ENCODE results near the gene IFFO2.
"Not testable (repeated sequence)": the region's sequence is repeated elsewhere in the genome, so short reads cannot be mapped to it uniquely, and the experiment has no call there.

Gene IFFO2

DNA sequence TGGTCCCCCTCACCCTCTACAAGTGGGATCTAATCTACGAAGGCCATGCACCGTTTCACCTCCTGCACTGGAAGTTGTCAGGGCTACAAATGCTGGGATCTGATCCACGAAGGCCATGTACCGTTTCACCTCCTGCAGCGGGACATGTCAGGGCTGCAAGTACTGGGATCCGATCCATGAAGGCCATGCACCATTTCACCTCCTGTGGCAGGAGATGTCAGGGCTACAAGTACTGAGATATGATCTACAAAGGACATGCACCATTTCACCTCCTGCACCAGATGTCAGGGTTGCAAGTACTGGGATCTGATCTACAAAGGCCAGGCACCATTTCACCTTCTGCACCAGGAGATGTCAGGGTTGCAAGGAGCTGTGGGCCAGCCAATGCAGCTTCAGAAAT lies 61.2 kb downstream of the IFFO2 start:
- no peak for DNase-seq (ENCODE audit: low read depth in 2 of 2)

DNA sequence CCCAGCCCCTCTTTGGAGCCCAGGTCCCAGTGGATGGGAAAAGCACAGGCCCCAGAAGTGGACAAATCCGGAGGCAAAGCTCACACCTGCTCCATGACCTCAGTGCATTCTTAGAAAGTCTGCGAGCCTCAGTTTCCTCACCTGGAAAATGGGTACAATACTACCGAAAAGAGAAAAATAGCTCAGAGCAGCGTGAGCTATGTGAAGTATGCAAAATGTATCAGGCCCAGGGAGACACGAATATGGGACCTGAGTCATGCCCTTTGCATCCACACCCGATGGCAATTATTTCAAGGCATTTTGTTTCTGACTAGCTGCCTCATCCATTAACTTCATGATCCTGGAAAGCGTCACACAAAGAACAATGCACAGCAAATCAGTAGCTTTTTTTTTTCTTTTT lies 63.4 kb downstream of the IFFO2 start:
- DNase-seq (ENCODE audit: low read depth in 2 of 2) = no peak

DNA sequence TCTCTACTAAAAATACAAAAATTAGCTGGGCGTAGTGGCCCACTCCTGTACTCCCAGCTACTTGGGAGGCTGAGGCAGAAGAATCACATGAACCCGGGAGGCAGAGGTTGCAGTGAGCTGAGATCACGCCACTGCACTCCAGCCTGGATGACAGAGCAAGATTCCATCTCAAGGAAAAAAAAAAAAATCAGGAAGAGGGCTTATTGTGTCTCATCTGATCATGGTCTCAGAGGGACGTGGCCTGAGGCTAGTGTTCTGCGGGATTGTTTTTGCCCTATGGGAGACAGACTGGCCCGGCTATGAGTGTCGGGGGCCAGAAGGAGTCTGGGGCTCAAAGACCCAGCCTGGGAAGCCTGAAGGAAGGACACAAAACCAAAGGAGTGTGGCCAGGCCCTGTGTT lies 64.6 kb downstream of the IFFO2 start:
- DNase-seq (ENCODE audit: low read depth in 2 of 2) = not testable (repeated sequence)

DNA sequence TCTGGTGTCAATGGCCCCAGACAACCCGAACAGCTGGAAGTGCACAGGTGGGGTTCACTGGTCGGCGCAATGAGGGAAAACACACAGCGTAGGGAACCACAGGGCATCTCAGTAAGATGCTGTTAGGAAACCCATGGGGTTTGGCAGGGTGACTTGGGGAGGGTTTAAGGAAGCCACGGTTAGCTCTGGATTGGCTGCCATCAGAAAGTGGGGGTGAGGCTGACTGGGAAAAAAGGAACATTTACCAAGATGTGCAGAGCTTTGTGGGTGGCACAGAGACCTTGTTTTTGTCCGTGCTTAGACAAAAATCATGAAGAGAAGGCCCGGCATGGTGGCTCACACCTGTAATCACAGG lies 65.1 kb downstream of the IFFO2 start:
- DNase-seq (ENCODE audit: low read depth in 2 of 2) = no peak

DNA sequence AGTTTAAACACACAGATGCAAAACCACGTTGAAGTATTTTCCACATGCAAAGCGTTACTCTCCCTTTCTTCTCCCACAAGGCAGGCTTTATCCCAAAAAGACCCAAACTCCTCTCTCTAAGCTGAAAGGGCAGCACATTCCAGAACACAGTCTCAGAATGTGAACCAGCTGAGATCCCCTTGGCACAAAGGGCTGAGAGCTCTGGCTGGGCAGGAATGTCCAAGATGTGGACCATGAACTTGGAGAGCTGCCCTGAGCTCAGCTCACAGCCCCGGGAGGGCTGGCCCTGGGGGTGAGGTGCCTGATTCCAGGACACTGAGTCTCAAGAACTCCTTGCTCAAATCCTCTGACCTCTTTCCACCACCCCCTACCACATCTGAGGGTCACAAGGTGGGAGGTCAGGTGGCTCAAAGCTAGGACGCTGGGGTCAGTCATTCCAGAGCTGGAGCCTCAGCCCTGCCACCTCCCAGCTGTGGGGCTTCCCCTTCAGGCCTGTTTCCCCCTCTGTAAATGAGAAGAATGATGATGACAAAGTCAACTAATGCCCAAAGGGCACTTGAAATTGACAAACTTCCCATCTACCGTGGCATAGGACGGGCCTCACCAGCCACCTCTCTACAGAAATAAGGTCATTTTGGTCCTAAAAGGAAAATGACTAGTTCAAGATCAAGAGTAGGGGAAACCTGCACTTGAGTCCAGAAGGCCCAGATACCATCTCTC lies 65.6 kb downstream of the IFFO2 start:
- no peak for DNase-seq (ENCODE audit: low read depth in 2 of 2)

DNA sequence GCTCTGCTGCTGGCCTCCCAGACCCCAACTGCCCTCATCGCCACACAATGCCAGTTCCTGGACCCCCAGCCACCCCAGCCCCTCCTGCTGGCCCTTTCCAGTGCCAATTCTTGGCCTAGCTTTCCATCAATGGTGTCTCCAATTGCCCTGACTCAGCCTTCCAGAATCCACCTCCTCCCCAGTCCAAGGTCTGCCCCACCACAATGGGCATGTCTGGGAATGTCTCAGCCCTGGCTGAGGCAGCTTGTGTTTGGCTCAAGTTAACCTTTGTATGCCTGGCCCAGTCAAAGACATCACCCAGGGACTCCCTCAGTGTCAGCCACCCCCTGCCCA lies 70.5 kb downstream of the IFFO2 start:
- DNase-seq (ENCODE audit: low read depth in 2 of 2) = no peak

DNA sequence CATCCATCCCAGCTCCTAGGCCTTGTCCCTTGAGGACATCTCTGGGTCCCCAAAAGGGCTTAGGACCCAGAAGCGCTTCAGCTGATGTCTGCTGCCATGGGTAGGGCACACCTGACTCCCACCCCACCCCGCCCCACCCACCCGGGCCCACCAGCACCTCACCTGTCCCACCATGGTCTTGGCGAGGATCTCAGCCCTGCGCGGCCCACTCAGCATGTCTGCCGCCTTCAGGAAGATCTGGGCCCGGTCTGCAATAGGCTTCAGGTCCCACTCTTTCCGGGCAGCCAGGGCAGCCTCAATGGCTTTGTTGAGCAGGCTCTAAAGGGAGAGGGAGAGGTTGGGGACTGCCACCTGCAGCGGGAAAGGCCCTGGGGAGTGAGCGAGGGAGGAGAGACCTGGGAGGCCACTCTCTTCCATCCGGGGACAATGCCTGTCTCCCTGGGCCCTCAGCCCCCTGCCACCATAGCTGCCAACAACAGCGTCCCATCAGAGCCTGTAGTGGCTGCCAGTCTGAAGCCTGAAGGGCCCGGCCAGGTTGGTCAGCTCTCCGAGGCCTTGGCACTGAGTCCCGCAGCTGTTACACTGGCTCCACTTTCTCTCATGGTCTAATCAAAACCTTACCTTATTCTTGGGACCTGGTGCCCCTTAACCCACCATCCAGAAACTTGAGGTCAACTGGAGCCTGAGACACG lies 71.0 kb downstream of the IFFO2 start:
- no peak for DNase-seq (ENCODE audit: low read depth in 2 of 2)

DNA sequence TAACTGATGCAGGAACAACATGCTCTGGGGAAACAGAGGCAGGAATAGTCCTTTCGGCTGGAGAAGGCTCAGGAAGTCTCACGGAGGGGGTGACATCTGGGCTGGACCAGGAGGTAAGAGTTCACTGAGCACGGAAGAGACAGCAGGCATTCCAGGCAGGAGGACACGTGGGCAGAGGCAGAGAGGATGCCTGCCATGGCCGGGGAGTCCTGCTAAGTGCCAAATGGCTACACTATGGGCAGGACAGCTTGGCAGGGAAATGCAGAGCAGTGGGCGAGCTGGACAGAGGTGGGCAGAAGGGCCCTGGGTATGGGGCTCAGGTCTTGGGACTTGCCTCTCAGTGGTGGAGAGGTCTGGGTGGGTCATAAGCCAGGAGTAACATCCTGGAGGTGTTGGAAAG lies 71.7 kb downstream of the IFFO2 start:
- DNase-seq (ENCODE audit: low read depth in 2 of 2) = no peak

GRCh38 chr1:18884419-18884717 lies 72.1 kb downstream of the IFFO2 start:
- DNase-seq (ENCODE audit: low read depth in 2 of 2) = no peak

DNA sequence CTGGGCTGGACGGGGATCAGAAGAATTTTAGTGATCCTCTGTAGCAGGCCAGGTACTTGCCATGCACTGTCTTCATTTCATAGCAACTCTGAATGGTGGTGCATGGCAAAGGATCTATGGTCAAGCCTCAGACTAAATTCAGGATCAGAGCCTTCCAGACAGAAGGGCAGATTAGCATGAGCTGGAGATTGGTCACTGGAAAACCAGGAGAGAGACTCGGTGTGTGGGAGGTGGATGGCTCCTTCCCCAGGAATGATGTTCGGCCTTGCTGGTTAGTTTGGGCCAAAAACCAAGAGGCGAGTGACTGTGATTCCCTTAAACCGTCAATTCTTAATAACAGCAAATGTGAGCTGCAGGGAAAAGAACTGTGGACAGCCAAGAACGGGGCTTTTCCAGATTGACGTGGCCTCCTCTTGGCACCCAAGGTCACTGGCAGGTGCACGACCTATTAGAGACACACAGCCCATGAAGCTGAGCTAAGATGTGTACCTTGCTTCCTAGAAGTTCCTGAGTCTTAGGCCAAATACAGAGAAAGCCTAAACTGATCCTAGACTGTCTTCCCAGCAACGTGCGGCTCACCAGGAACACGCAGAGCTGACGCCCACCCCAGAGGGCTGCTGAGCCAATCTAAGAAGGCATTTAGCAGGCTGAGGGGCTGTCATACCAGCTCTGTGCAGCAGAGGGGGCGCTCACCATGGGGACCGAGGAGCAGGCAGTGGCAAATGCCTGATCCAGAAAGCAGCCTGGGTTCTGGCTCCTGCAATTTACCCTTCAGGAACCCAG lies 72.6 kb downstream of the IFFO2 start:
- DNase-seq (ENCODE audit: low read depth in 2 of 2) = peak; percentile 42 to 46

GRCh38 chr1:18883079-18883478 lies 73.4 kb downstream of the IFFO2 start:
- no peak for DNase-seq (ENCODE audit: low read depth in 2 of 2)

- DNase-seq (ENCODE audit: low read depth in 2 of 2) = no peak
Observed at GRCh38 chr1:18882486-18882885, 74.0 kb downstream of the IFFO2 start.

DNA sequence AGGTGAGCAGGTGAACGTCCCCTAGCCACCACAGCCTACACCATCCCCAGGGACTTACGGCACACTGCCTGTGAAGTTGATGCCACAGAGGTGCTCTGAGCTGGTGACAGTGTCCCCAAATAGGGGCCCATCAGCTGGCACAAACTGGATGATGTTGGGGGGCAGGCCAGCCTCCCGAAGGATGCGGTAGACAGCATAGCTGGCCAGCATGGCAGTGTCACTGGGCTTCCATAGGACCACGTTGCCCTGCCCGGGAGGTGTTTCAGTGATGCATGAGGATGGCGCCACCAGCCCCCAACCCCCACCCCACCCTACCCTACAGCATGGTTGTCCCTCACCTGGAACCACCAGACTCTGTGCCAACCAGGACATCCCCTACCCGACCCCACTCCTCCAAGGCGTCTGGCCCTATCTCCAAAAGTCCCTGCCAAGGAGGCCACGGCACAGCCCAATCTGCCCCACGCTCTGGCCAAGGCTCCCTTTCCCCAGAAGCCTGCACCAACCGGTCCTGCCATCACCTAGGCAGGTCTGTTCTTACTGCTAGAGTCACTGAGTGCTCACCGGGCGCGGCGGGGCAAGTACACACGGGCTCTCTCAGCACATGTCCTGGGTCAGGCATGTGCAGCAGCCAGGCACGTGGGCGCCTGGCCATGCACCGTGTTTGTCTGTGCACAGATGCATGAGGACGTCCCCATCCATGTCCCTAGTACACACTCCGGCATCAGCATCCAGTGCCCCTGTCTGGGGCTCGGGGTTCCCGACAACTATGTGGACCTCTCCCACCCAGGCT lies 74.6 kb downstream of the IFFO2 start:
- no peak for DNase-seq (ENCODE audit: low read depth in 2 of 2)

DNA sequence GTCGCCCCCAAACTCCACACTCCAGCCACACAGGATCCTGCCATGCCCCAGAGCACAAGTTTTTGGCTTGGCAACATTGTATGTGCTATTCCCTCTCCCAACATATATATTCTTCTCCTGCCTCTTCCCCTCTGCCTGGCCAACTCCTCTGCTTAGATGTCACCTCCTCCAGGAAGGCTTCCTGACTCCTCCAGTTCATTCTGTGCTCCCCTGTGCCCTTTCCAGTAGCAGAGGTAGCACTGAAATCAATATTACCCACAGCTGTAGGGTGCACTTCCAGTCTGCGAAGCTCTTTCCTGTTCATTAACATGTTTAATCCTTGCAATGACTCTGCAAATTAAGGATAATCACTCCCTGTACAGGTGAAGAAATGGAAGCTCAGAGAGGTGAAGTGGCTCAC lies 75.3 kb downstream of the IFFO2 start:
- no peak for DNase-seq (ENCODE audit: low read depth in 2 of 2)

- no peak for DNase-seq (ENCODE audit: low read depth in 2 of 2)
Observed at GRCh38 chr1:18880585-18880984, 75.9 kb downstream of the IFFO2 start.

DNA sequence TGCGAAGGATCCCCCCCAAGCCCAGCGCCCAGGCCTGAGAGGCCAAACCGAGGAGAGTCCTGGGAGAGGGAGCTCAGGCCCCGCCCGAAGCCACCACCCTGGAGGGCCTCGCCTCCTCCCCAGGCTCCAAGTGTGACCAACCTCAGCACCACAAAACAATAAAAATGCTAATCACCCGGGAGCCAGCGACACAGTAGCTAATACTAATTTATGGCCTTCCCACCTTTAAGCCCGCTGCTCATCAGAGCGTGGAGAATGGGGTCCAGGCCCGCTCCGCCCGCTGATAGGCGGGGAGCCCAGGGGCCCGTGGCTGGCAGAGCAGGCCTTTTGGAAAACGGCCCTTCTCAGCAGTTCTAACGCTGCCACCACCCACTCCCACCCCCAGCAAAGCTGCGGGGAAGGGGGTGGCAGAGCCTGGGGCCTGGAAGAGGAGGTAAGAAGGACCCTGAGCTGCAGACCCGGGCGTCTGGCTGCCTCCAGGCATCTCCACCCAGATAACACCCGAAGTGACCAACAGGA lies 76.6 kb downstream of the IFFO2 start:
- no peak for DNase-seq (ENCODE audit: low read depth in 2 of 2)

DNA sequence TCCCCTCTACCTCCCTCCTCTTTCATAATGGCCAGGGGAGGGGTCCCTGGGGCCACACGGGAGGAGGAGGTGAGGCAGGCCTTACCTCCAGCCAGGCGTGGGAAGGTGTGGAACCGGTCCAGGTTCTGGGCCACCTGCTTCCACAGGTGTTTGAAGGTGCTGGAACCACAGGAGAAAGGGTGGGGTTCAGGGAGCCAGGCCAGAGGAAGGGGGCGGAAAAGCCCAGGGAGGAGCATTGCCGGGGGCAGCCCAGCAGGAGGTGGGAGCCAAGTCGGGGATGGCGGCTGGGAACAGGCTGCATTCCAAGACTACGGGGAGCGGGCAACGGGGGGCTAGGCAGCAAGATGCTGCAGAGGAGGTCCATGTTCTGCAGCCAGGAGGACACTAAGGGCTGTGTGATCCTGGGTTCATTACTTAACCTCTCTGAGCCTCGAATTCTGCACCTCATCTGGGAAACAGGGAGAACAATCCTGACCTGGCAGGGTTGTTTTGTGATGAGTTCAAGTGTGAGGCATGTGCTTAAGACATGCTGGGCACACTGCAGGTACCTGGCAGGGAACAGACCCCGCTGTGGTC lies 77.2 kb downstream of the IFFO2 start:
- DNase-seq (ENCODE audit: low read depth in 2 of 2) = no peak

DNA sequence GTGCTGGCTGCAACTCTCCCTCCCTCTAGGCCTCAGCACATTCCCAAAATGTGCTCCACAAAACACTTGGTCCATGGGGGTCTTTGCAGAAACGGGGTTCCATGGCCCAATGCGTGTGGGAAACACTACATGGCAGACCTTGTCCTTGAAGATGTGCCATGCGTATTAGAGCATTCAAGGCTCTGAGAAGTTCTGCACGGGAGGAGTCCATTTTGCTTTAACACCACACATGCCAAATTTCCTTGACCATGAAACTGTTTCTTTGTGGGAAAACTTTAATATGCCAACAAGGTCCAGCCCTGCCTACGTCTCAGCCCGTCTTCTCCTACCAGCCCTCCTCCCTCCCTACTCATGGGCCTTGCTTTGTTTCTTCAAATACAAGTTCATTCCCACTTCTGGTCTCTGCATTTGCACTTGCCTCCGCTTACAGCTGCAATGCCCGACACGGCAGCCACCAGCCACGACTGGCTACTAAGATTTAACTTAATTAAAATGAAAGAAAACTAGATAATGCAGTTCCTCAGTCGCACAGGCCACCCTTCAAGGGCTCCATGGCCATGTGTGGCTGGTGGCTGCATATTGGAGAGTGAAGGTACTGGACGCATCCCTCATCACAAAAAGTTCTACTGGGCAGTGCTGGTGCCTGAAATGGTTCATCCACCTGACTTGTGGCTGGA lies 77.8 kb downstream of the IFFO2 start:
- DNase-seq (ENCODE audit: low read depth in 2 of 2) = no peak

- no peak for DNase-seq (ENCODE audit: low read depth in 2 of 2)
Observed at GRCh38 chr1:18877282-18877681, 79.2 kb downstream of the IFFO2 start.

DNA sequence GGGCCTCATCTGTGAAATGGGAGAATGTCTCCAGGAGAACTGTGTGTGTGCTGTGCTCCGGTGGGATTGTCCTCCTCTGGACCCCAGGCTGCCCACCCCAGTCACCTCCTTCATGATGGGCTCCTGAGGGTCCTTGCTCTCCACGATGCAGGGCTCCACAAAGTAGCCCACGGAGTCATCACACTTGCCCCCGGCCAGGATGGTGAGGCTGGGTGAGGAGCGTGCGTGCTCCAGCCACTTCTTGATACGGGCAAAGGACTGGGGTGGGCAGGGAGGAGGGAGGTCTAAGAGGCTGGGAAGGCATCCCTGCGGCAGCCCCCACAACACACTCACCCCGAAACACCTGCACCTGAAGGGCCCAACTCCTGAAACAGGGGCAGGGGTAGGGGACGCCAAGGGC lies 80.3 kb downstream of the IFFO2 start:
- DNase-seq (ENCODE audit: low read depth in 2 of 2) = no peak

- no peak for DNase-seq (ENCODE audit: low read depth in 2 of 2)
Observed at GRCh38 chr1:18875796-18876128, 80.7 kb downstream of the IFFO2 start.
